Heart left ventricle (tissue), 16 donors: ENCODE results near the gene MLXIP. TPM values are rescaled to one million over a fixed set of nuclear protein-coding genes. Genes with fewer than 3 reads are reported as not detected.

ENCODE experiments used
- ATAC-seq, 4 donors: fragments of 200-7000 bp; cut with Tn5 transposase; one replicate each; pipeline ENCODE4 v1.9.1; 2020 to 2022; ENCODE audit warnings: moderate library complexity in 4 of 4, mild to moderate bottlenecking in 3 of 4, moderate number of reproducible peaks in 1 of 4
- DNase-seq, 5 donors: peaks; one replicate each; pipeline ENCODE4 v3.0.0-alpha.2; 2020
- H3K27ac ChIP-seq, 12 donors: fragments of 200-600 bp; sonication (generic) in 4 of 12; one replicate each; pipeline versions ENCODE4 v1.5.0 to v1.8.0; 2016 to 2022; ENCODE audit warnings: mild to moderate bottlenecking in 2 of 12
- H3K27me3 ChIP-seq, 9 donors: fragments of 200-600 bp; sonication (generic) in 2 of 9; one replicate each; pipeline versions ENCODE4 v1.5.1 to v1.8.0; 2016 to 2022; ENCODE audit warnings: mild to moderate bottlenecking in 3 of 9
- H3K36me3 ChIP-seq, 9 donors: fragments of 200-600 bp; sonication (generic) in 2 of 9; one replicate each; pipeline versions ENCODE4 v1.5.0 to v1.8.0; 2018 to 2022; ENCODE audit warnings: mild to moderate bottlenecking in 2 of 9
- H3K4me1 ChIP-seq, 12 donors: fragments of 200-600 bp; sonication (generic) in 4 of 12; one replicate each; pipeline versions ENCODE4 v1.5.0 to v1.8.0; 2016 to 2022; ENCODE audit warnings: mild to moderate bottlenecking in 3 of 12
- H3K4me3 ChIP-seq, 12 donors: fragments of 200-600 bp; sonication (generic) in 4 of 12; one replicate each; pipeline versions ENCODE4 v1.5.0 to v1.8.0; 2017 to 2022; ENCODE audit warnings: mild to moderate bottlenecking in 9 of 12, moderate library complexity in 4 of 12
- H3K9me3 ChIP-seq, 12 donors: fragments of 200-600 bp; sonication (generic) in 4 of 12; one replicate each; pipeline versions ENCODE4 v1.5.0 to v1.8.0; 2016 to 2022; ENCODE audit warnings: mild to moderate bottlenecking in 1 of 12
- CTCF ChIP-seq, 12 donors: fragments of 200-600 bp; sonication (generic) in 4 of 12; IDR thresholded peaks; one replicate each; pipeline versions ENCODE4 v1.5.0 to v1.8.0; 2018 to 2022; ENCODE audit warnings: antibody characterized with exemption in 12 of 12, mild to moderate bottlenecking in 5 of 12
- POLR2A ChIP-seq, 2 donors: fragments of 450-650 bp; IDR thresholded peaks; one replicate each; pipeline ENCODE4 v1.6.1; 2017; ENCODE audit warnings: antibody characterized with exemption in 2 of 2, mild to moderate bottlenecking in 2 of 2, moderate library complexity in 2 of 2
- WGBS, 4 donors: extraction: QIAGEN DNeasy Blood & Tissue Kit in 2 of 4; methylation state at CpG; one replicate each; pipeline versions ENCODE4 v1.1.5 to v1.1.7; 2013 to 2018; 5-methylcytosine and 5-hydroxymethylcytosine counted together
- intact Hi-C, 10 donors: fragments of 100-400 bp; cut with DNase I; formaldehyde crosslinking; loops; one replicate each; pipeline versions ENCODE4 v1.11.1 to v1.14.2; 2022
- long read RNA-seq, 3 donors: library from polyadenylated mRNA; unstranded; transcript quantifications; one replicate each; pipeline ENCODE4 v2.0.0, GENCODE V29; 2020 to 2021
- polyA plus RNA-seq, 2 donors: library from polyadenylated mRNA; stranded (reverse); fragments of 200-250 nt; gene quantifications; one replicate each; pipeline ENCODE4 v1.2.3, GENCODE V29; 2013
- total RNA-seq, 9 donors: library from RNA; depleted of rRNA in 2 of 9; stranded (reverse); fragments of >200 nt in 2 of 9; fragmentation: NEBNext Ultra II Directional in 3 of 9; extraction: Animal tissue kit (Norgen Biotek cat#: 25700) in 3 of 9; gene quantifications; one replicate each; pipeline versions ENCODE4 v1.1.0 to v1.2.4, GENCODE V29; 2016 to 2023
- donor health status: ischemic (EF 13 %, LVEDD 7.1; RV severe dilation, severe dysfunction).
- donor health status: healthy with polysubstance abuse.
- donor health status: DM: no; HTN: yes; CAD: no.
- donor health status: DM: no; HTN: no; CAD: no.
- donor health status: ischemic (EF 25% LVEDD 6.9; RV normal size, moderate dysfunction).
- donor health status: ischemic (EF 25% LVEDD 5.7; RV mildly dilated, moderate dysfunction).
- donor health status: healthy.
- donor health status: DM: yes; HTN: yes; CAD: no.
- donor health status: ischemic (EF 35%, LVEDD 5.7; RV mildly dilated, moderate dysfunction).
- donor health status: nonischemic (EF 11% LVEDD 7.7; RV severe dilation, severe dysfunction).
- donor health status: DM: yes; HTN: yes; CAD: no.
- donor health status: PGD.
- donor health status: ischemic (EF 29% LVEDD 5.4; RV normal size, mild dysfunction).
- donor health status: nonischemic (EF 23%, LVEDD 6.1; RV moderate dilation, normal function).

The MLXIP gene
- 10 to 100 TPM; 14.3 to 39.6 (median 22.7) TPM for total RNA-seq
- polyA plus RNA-seq = 10 to 100 TPM; 19.8 to 31.7 TPM
- long read RNA-seq, donor 1, full-length matches to known transcripts = 5 of 32 reads
- long read RNA-seq, donor 1, partial matches to known transcripts = 12 of 32 reads
- long read RNA-seq, donor 1, other reads (novel, unspliced or antisense) = 15 of 32 reads
- long read RNA-seq, donor 2, full-length matches to known transcripts = 87 of 162 reads
- long read RNA-seq, donor 2, partial matches to known transcripts = 46 of 162 reads
- long read RNA-seq, donor 2, other reads (novel, unspliced or antisense) = 29 of 162 reads
- long read RNA-seq, donor 3, full-length matches to known transcripts = 34 of 105 reads
- long read RNA-seq, donor 3, partial matches to known transcripts = 41 of 105 reads
- long read RNA-seq, donor 3, other reads (novel, unspliced or antisense) = 30 of 105 reads

GRCh38 chr12:122078141-122079032 lies at the start of gene MLXIP:
Gene MLXIP, plus strand, starts transcription at chr12:122078756. Its CDS starts 98 bp downstream, at chr12:122078854.
- intact Hi-C loops = loop anchor here in 1 of 10 donors (5.0 kb wide), 1 partner anchor 39 kb away; no protein-coding TSS in a partner anchor
- ATAC-seq = peak; percentile 79 to 94 (median 88)
- Histone ChIP-seq H3K4me3 (peak within 1 kb of the TSS; percentile 32 to 94 (median 74)), H3K9me3 (no peaks in the 10 kb centered on the region), H3K36me3 (no peaks in the 10 kb centered on the region), H3K27ac (peak within 1 kb of the TSS; percentile 53 to 95 (median 86)), H3K27me3 (no peaks in the 10 kb centered on the region), H3K4me1 (peaks cover 7 to 55% (median 38%) of the 10 kb centered on the region in 12 donors)
- peak; percentile 95 to 97 (median 95) for DNase-seq
- WGBS, 4 donors = 0 to 1% (median 0%) methylated on average over 37 to 113 of the region's 113 CpGs
- TF ChIP-seq CTCF (IDR thresholded peaks at IDR 0.05) (no peak), POLR2A (IDR thresholded peaks at IDR 0.05) (peak; percentile 87 to 92)

GRCh38 chr12:122028905-122029560 lies 49.5 kb upstream of the MLXIP start:
- H3K27ac ChIP-seq = peak overlapping the region in 9 of 12 donors; percentile 58 to 84 (median 76)
- DNase-seq (no peak), ATAC-seq (no peak)
- TF ChIP-seq POLR2A (IDR thresholded peaks at IDR 0.05) (no peak), CTCF (IDR thresholded peaks at IDR 0.05) (no peak)
- no peaks in the 10 kb centered on the region for H3K27me3 ChIP-seq
- H3K4me1 ChIP-seq = peaks cover 0 to 35% (median 10%) of the 10 kb centered on the region in 12 donors
- no peak overlapping the region for H3K4me3 ChIP-seq
- 85 to 89% (median 87%) methylated on average over 21 to 23 of the region's 23 CpGs for WGBS, 4 donors
- intact Hi-C loops = loop anchor here in 3 of 10 donors (5.0 to 10.0 kb wide), 3 partner anchors 72 to 112 kb away; partner anchors contain the start of gene CFAP251 (in 1 of the 3)
- no peaks in the 10 kb centered on the region for H3K9me3 ChIP-seq
- peaks cover 0 to 1% (median 0%) of the 10 kb centered on the region in 9 donors for H3K36me3 ChIP-seq

- no peaks in the 10 kb centered on the region for H3K9me3 ChIP-seq
- DNase-seq (peak in 4 of 5 donors; percentile 39 to 79 (median 76)), ATAC-seq (peak; percentile 60 to 76 (median 72))
- H3K27ac ChIP-seq = peak overlapping the region in 11 of 12 donors; percentile 14 to 84 (median 68)
- TF ChIP-seq CTCF (IDR thresholded peaks at IDR 0.05) (no peak), POLR2A (IDR thresholded peaks at IDR 0.05) (no peak)
- peaks cover 0 to 28% (median 6%) of the 10 kb centered on the region in 12 donors for H3K4me1 ChIP-seq
- H3K36me3 ChIP-seq = peaks cover 0 to 3% (median 0%) of the 10 kb centered on the region in 9 donors
- no peaks in the 10 kb centered on the region for H3K27me3 ChIP-seq
- H3K4me3 ChIP-seq = peak overlapping the region in 1 of 12 donors; percentile 6
- 61 to 68% (median 66%) methylated on average over 20 to 28 of the region's 28 CpGs for WGBS, 4 donors
- intact Hi-C loops = loop anchor here in 4 of 10 donors (5.0 to 10.0 kb wide), 3 partner anchors 73 to 113 kb away; partner anchors contain the start of gene CFAP251 (in 2 of the 4)
Observed at GRCh38 chr12:122029620-122030423, 48.7 kb upstream of the MLXIP start.
